Mammary epithelial cell (primary cell): ENCODE measurements around the gene ECHDC3.

Experiments
- EZH2 ChIP-seq: IDR thresholded peaks from 2 replicates; pipeline ENCODE4 v1.6.1; 2012; ENCODE audit warnings: low read length, inconsistent platforms, borderline replicate concordance
- TF ChIP-seq, protein P1 (sequence below), 2 donors: IDR thresholded peaks in 1 of 2; conservative IDR thresholded peaks in 1 of 2; 2 replicates each; pipeline ENCODE4 v1.5.1; 2011 to 2012; ENCODE audit warnings: inconsistent platforms in 2 of 2, low read length in 2 of 2, mild to moderate bottlenecking in 2 of 2, control low read depth in 1 of 2, low read depth in 1 of 2; ENCODE audit not compliant: insufficient read depth in 1 of 2; ENCODE audit errors: extremely low read depth in 1 of 2

DNA sequence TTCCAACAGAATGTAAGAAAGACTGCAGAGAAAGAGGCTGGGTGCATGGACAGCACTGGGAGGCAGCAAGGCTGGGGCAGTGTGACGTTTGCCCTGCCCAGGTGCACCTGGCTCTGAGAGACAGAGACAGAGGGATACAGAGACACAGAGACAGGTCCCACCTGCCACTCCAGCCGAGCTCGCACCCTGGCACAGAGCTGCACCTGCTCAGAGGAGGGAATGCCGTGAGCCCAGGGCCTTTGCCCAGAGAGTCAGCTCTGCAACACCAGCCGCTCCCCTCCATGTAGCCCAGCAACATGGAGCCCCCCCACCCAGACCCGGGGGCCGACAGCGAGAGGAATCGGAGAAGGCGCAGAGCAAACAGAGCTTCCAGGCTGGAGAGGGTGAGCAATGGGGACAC lies 45.7 kb downstream of the ECHDC3 start:
- TF ChIP-seq, protein P1, sequence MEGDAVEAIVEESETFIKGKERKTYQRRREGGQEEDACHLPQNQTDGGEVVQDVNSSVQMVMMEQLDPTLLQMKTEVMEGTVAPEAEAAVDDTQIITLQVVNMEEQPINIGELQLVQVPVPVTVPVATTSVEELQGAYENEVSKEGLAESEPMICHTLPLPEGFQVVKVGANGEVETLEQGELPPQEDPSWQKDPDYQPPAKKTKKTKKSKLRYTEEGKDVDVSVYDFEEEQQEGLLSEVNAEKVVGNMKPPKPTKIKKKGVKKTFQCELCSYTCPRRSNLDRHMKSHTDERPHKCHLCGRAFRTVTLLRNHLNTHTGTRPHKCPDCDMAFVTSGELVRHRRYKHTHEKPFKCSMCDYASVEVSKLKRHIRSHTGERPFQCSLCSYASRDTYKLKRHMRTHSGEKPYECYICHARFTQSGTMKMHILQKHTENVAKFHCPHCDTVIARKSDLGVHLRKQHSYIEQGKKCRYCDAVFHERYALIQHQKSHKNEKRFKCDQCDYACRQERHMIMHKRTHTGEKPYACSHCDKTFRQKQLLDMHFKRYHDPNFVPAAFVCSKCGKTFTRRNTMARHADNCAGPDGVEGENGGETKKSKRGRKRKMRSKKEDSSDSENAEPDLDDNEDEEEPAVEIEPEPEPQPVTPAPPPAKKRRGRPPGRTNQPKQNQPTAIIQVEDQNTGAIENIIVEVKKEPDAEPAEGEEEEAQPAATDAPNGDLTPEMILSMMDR (conservative IDR thresholded peaks at IDR 0.05 in 1 of 2, IDR thresholded peaks at IDR 0.05 in 1 of 2; ENCODE audit: extremely low read depth in 1 of 2, insufficient read depth in 1 of 2, low read depth in 1 of 2, low read length in 2 of 2), result no peak
- TF ChIP-seq EZH2, result no peak
